H1 (cell line): ENCODE data around the gene CHRD. TPM values are rescaled to one million over a fixed set of nuclear protein-coding genes. Genes with fewer than 3 reads are reported as not detected.
A peak's percentile ranks its signal among the peaks of the same experiment; 100 is the strongest.

Experiments
- BACH1 ChIP-seq: IDR thresholded peaks from 2 replicates; pipeline ENCODE4 v1.6.1; 2012; ENCODE audit warnings: low read length, improper control_type of control experiment
- CHD7 ChIP-seq: fragments of 300-600 bp; sonication (generic); IDR thresholded peaks from 2 replicates; pipeline ENCODE4 v1.7.1; 2012; ENCODE audit warnings: low read length, moderate library complexity, mild to moderate bottlenecking, inconsistent platforms; ENCODE audit not compliant: insufficient replicate concordance
- HDAC2 ChIP-seq, 2 experiments: fragments of 300-600 bp in 1 of 2; sonication (generic) in 1 of 2; IDR thresholded peaks; 2 replicates each; pipeline ENCODE4 v1.6.1; 2011 to 2012; ENCODE audit warnings: low read depth in 2 of 2, low read length in 2 of 2, mild to moderate bottlenecking in 2 of 2, moderate library complexity in 2 of 2, borderline replicate concordance in 1 of 2, inconsistent platforms in 1 of 2
- HDAC6 ChIP-seq: IDR thresholded peaks from one replicate; pipeline ENCODE4 v1.7.1; 2012; ENCODE audit warnings: low read depth, mild to moderate bottlenecking, inconsistent platforms, low read length, moderate library complexity
- POU5F1 ChIP-seq: IDR thresholded peaks from 2 replicates; pipeline ENCODE4 v1.6.1; 2011; ENCODE audit warnings: low read depth, mild to moderate bottlenecking, low read length, moderate library complexity
- polyA plus RNA-seq, 7 experiments: library from polyadenylated mRNA; depleted of rRNA in 3 of 7; stranded (reverse) in 5 of 7; unstranded in 2 of 7; fragments of >200 nt in 5 of 7; fragments of 200-250 nt in 2 of 7; gene quantifications; 1 replicate in 5 of 7; 2 replicates in 1 of 7; 4 replicates in 1 of 7; pipeline versions ENCODE4 v1.2.1 to v1.2.3, GENCODE V29; 2011 to 2013; ENCODE audit warnings: missing spikeins in 2 of 7, mixed read lengths in 2 of 7
- total RNA-seq: library from RNA; stranded (reverse); fragmentation: NEBNext Ultra II Directional; extraction: Animal tissue kit (Norgen Biotek cat#: 25700); gene quantifications from 2 replicates; pipeline ENCODE4 v1.2.1, GENCODE V29; 2021

The CHRD gene
- total and polyA plus RNA-seq, 2 of the 8 experiments (the other 6 are each of a cell fraction or from before 2014, with no cell fraction given): 0.62 to 0.86 TPM

GRCh38 chr3:184371570-184372018 is 8.3 kb upstream of the CHRD start (continued):
- TF ChIP-seq CHD7: no peak
- no peak for TF ChIP-seq HDAC6
- no peak for TF ChIP-seq POU5F1
- TF ChIP-seq HDAC2 (IDR thresholded peaks at IDR 0.05; ENCODE audit: borderline replicate concordance in 1 of 2, low read depth in 2 of 2, low read length in 2 of 2): no peak
- TF ChIP-seq BACH1: peak; percentile 57; the same call in 1 of the 2 replicates
- TF ChIP-seq, all 59 proteins: peak for 9
